GM18870 (cell line): ENCODE measurements around the gene SAA2.
"Not testable (repeated sequence)": the region's sequence is repeated elsewhere in the genome, so short reads cannot be mapped to it uniquely, and the experiment has no call there.

Experiments used
- ATAC-seq: cut with Tn5 transposase; IDR thresholded peaks from one replicate; pipeline ENCODE4 v1.9.1; 2021; ENCODE audit warnings: moderate library complexity; ENCODE audit not compliant: unreplicated experiment

Gene SAA2

DNA sequence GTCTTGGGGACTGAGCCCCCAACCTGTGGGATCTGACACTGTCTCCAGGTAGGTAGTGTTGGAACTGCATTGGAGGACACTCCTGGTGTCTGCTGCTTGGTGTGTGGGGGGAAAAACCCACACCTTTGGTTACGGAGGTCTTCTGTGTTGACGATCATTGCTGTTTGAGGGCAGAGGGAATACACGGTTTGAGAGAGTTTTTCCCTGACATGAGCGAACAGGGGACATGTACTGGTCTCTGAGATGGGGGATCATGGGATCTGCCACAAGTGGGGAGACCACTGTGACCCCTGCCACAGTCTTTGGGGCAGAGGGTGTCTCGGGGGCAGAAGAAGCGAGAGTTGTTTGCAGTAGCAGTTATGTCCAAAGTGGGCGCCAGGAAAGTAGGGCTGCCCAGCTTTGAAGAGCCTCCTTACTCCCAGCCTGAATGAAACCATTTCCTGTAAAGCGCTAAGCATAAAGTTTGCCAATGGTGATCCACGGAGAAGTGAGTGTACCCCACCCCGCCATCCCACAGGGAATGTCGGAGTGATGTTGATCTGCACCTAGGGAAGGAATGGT is 5.4 kb upstream of the SAA2 start:
- ATAC-seq, result no peak

DNA sequence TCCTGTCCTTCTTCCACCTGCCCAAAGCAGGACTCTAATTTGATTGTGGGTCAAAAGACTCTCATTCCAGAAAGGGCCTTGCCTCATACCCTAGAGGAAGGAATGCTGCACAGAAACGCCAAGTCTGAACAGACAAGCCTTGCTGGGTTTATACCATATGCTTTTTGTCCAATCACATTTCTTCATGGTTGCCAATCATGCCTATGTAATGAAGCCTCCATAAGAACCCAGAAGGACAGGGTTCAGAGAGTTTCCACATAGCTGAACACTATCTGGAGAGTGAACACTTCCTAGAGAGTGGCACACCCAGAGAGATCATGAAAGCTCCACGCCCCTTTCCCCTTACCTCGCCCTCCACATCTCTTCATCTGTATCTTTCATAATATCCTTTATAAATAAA is 4.8 kb upstream of the SAA2 start:
- no peak for ATAC-seq

DNA sequence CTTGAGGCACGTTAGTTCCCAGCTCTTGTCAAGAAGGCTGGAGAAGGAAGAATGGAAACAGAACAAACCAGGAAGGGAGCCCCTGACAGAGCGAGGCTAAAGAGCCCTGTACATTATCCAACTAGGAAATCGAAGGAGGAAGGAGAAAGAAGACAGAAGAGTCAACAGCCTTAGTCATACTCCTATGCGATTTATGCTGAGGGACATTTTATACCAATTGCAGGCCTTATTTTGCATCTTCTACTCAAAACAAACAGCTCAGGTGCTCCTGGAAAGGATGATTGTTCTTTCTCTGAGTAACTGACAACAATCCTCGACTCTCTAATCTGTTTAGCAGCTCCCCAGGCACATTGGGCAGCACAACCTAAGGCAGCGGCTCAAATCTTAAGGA is 1.3 kb downstream of the SAA2 start:
- ATAC-seq, result not testable (repeated sequence)

DNA sequence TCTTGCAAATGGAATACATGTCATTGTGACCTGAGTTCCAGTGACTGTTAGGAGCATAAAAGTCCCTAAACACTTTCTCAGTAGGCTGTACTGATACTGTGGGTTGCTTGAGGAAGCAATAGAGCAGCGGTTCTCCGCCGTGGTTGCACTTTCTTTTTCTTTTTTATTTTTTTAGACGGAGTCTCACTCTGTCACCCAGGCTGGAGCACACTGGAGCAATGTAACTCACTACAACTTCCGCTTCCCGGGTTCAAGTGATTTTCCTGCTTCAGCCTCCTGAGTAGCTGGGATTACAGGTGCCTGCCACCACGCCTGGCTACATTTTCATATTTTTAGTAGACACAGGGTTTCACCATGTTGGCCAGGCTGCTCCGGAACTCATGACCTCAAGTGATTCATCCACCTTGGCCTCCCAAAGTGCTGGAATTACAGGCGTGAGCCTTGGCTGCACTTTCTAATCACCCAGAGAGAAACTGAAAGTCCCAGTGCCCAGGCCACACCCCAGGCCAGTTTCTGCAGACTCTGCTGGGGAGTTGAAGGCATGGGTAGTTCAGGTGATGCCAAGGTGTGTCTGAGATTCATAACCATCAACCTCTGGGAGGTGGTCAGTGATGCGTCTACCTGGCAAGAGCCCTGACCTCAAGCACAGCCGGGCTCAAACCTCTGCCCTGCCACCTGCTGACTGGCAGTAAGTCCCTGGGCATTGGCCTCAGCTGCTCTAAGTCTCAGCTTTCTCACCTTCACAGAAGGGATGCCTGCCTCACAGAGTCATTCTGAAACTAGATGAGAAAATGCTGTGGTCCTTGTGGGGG is 1.9 kb downstream of the SAA2 start:
- peak; percentile 83 for ATAC-seq

DNA sequence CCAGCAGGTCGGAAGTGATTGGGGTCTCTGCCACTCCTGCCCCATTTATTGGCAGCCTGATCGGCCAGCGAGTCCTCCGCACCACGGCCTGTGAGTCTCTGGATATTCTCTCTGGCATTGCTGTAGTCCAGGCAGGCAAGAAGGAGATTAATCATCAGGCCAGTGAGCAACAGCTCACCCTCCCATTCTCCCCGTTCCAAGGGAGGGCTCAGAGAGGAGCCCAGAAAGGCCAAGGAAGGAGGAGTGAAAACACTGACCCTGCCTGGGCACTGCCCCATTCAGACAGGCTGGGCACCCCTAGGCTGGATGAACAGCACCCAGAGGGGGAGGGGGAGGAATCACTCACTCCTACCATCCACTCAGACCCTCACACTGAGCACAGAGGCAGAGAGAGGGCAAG is 3.1 kb downstream of the SAA2 start:
- ATAC-seq, result no peak

DNA sequence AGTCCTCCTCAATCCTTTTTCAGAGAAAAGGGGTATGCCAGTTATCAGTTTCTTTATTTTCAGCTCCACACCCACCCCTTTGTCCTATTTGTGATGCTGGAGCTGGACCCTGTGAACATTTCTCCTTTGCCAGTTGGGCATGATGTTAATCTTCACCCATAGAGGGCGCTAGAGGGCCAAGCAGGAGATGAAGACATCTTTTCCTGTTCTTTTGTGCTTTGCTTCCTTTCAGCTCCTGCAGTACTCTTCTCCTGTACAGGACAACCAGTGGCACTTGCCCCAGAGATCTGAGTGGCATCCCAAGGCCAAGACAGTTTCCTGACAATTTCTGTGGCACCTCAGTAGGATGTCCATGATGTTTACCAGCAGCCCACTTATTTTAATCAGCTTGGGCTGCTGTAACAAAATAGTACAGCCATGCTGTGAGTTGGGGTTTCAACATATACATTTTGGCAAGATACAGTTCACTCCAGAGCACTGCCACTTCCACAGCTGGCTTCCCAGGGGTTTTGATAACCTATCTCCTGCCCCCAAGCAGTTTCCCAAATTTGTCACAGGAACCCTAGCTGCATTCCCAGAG is 4.6 kb downstream of the SAA2 start:
- ATAC-seq, result no peak

DNA sequence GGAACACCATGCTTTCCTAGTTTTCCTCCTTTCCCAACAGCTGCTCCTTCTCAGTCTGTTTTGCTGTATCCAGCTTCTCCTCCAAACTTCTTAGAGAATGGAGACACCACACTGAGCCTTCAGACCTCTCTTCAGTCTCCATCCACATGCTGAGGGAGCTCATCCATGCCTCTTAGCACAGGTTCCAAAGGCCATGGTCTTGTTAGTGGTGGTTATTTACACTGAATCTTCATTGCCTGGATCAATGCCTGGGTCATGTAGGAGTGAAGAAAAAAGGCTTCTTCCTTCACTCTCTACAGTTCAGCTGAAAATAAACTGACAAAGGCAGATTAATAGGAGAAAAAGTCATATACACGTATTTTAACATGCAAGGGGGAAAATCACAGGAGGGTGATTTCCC is 8.8 kb downstream of the SAA2 start:
- ATAC-seq, result no peak

DNA sequence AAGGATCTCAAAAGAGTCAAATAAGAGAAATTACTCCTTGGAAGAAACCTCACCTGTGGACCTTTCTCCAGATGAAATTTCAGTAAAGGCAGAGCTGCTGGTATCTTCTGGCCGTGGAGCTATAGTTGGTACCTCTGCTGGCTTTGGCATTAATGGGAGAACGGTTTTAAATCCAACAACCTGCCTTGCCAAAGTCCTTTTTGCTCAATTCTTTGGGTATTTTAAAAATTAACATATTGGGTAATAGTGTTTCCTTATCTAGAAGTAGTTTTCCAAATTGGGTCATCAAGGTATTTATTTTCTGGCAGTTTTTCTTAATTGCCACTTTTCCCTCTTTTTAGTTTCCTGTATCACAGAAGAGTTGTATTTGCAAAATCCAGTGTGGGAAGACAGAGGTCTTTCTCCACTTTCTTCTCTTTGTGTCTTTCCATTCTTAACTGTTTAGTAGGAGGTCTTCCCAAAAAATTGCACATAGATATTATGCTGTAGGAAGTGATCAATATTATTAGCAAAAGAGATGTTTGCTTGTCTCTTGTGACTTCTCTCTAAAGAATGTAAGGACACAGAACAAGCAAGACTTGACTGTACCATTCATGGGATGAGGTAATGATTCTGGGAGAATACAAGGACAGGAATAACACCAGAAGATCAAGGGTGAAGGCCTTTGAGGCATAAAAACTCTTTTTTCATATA is 11.7 kb downstream of the SAA2 start, which contains the start of gene SAA4:
SAA4 (minus strand) TSS at position 139 of the 693 bp plus-strand sequence. CDS start 876 bp downstream, outside the sequence.
- ATAC-seq, result no peak

DNA sequence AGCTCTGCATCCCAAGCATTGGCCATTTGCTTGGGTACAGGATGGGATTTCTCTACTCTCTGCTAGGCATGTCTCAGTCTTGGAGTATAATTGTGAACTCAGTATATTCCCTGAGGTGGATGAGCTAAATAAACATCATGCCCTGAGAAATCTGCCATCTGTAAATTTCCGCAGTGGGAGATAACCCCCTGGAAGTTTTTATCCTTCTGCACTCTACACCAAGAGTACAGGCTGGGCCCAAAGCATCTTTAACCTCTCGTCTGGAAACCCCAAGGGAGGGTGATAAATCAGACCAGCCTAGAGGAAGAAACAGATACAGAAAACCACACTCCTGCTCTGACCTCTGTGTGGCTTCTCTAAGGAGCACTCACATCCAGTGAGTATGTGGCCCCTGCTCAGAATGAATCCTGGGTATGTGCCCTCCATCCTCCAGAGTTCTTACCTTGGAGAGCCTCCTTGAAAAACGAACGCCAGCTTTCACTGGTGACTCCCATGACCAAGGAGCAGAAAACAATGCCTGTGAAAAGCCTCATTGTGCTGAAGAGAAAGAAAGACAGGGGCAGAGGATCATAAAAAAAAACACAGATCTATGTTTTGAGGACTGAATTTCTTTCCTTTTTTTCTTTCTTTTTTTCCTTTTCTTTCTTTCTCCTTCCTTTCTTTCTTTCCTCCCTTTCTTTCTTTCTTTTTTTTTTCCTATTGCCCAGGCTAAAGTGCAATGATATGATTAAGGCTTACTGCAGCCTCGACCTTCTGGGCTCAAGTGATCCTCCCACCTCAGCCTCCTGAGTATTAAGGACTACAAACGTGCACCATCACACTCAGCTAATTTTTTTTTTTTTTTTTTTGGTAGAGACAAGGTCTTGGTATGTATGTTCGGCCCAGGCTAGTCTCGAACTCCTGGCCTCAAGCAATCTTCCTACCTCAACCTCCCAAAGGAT is 12.8 kb downstream of the SAA2 start:
- ATAC-seq, result no peak

DNA sequence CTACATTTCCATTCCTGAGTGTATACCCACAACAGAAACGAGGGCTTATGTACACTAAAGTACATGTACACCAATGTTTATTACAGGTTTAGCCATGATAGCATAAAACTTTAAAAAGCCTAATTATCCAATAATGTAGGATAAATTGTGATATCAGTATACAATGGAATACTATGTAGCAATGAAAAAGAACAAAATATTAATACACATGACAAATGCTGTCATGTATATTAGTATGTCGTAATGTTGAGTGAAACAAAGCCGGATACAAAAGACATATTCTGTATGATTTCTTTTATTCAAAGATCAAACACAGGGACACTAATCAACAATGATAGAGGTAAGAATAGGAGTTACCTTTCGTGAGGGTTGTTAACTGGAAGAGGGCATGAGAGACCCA is 14.6 kb downstream of the SAA2 start:
- no peak for ATAC-seq

DNA sequence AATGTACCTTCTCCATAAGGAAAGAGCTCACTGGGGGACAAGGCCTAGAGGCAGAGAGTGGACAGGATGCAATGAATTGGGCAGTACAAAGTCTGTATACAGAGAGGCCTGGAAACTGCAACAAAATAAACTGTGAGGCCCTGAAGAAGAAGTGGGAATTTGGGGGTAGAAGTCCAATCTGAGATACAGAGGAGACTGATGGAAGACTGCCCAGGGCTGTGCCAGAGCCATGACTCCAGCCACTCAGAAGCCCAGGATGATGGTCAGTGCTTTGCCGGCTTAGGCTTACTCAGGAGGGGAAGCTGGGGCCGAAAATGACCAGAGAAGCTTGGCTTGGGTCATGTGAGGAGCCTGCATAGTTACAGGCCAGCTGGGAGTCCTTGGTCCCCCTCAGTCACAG is 17.6 kb downstream of the SAA2 start:
- ATAC-seq, result no peak

DNA sequence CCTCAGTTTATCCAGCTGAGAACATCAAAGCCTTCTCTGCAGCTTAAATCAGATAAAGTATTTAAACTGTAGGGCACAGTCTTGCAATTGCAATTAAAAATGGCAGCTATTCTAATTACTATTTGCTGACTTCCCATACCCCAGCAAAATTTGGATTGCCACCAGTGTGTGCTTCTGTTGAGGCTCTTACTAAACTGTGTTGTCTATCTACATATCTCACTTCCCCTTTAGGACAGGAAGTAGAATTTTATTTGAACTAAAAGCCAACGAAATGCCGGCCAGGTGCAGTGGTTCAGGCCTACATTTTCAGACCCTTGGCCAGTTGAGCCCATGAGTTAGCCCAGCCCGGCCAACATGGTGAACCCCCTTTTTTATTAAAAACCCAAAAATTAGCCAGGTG is 19.0 kb downstream of the SAA2 start:
- ATAC-seq, result peak; percentile 92

DNA sequence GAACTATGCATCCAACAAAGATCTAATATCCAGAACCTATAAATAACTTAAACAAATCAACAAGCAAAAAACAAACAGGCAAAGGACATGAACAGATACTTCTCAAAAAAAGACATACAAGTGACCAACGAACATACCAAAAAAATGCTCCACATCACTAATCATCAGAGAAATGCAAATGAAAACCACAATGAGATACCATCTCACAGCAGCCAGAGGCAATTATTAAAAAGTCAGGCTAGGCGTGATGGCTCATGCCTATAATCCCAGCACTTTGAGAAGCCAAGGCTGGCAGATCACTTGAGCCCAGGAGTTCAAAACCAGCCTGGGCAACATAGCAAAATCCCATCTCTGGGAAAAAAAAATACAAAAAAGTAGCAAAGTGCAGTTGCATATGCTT is 22.6 kb downstream of the SAA2 start:
- no peak for ATAC-seq

DNA sequence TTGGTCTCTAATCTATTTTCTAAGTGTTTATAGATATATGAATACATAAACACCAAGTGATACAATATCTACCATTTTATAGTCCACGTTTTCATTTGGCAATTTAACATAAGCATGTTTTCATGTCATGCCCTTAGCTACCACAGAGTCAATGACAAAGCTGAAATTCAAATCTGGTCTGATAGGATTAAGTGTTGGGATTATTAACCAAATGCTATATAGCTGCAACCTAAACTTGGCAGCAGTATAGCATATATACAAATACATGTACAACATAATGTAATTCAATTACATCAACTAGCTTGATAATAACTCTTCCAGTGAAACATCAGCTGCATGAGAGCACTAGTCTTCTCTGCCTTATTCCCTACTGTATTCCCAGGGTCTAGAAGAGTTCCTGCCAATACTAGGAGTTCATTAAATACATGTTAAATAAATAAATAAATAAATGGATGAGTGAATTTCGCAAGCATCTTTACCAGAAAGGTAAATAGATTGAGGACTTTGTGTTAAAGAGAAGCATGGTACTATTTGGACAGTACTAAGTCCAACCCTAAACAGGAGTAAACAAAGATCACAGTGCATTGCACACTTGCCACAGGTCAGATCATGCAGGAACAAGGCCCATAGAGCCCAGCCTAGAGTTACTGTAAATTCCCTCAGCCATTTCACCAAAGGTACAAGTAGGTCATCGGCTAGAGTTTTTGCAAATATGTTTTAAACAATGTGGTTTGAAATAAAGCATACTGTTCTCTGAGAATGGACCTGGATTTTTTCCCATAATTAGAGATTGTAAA is 24.7 kb downstream of the SAA2 start:
- no peak for ATAC-seq

DNA sequence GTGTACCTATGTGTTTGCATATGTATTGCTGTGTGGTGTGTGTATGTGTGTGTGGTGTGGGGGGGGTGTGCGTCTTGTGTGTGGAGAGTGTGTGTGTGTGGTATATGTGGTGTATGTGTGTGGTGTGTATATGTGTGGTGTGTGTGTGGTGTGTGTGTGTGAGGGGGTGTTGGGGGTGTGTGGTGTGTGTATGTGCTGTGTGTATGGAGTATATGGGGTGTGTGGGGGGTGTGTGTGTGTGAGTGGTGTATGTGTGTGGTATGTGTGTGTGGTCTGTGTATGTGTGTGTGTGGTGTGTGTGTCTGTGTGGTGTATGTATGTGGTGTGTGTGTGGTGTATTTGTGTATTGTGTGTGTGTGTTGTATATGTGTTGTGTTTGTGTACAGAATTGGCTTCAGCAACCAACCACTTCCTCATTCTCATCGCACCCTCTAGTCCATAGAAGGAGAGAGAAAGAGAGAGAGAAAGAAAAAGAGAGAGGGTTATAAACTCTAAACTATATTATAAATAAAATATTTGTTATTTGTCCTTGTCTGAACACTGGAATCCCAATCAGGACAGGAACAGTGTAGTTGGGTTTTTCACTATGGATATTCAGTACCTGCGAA is 25.6 kb downstream of the SAA2 start:
- no peak for ATAC-seq

DNA sequence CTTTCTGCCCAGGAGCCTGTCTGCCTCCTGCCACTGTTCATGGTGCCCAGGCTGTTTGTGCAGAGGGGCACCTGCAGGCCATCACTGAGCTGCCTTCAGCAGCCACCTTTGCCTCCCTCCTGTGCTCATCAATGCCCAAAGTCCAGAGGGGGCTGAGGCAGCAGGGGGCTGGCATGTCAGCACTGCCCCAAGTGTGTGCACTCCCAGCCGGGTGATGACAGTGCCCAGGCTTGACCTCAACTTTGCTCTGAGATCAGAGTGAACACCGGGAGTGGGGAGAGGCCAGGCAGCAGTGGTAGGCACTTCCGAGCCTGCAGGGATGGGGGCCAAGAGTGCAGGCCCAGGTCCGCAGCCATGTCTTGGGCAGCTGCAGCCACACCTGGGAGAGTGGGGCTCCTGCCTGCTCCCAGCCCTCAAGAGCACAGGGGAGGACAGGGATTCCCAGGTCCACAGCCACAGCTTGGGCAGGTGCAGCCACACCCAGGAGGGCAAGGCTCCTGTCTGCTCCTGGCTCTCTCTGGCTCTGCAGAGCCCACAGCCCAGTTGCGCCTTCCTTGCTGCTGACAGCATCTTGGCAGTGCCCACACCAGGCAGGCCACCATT is 27.1 kb downstream of the SAA2 start:
- ATAC-seq, result no peak

DNA sequence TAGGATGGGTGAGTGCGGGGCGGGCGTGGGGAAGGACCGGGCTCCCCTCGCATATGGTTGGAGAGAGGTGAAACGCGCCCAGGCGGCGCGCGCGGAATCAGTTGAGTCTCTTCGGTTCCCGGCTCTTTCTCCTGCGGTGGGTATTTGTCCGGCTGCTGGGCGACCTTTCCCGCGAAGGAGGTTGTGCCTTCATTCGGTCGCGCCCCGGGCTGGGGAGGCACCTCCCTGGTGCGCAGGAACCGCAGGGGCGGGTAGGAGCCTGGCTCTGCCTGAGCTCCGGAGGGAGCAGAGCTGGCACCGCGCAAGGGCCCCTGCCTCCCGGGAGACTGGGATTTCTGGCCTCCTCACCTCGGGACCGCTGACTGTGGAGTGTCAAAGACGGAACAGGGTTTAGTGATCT is 39.4 kb downstream of the SAA2 start:
- no peak for ATAC-seq

DNA sequence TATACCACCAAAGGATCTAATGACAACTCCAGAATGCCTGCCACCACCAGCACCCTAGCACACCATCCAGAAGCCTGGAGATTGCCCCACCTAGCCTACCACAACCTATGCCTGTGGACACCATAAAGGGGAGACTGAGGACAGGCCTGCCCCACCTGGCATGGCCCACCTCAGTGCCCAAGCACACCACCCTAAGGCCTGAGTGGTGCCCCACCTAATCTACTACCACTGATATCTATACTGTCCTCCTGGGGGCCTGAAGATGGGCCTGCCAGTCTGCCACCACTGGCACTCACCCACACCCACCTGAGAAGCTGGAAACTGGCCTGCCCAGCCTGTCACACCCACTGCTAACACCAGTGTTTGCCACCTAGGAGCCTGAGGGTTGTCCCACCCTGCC is 43.7 kb downstream of the SAA2 start:
- no peak for ATAC-seq

DNA sequence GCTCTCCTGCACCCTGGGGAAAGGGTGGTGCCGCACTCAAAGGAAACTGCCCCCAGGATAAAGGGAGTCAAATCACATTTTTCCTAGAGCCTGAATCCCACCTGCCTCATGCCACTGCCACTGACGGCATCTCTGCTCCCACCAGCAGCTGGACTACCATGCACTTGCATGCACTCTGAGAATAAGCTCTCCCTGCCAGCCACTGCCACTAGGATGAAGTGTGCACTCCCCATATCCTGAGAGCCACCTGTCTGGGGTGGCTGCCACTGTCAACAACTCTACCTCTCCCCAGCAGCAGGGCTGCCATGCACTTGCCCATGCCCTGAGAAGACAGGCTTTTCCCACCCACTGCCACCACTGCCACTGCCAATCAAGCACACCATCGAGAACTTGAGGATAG is 44.2 kb downstream of the SAA2 start:
- no peak for ATAC-seq
